Epithelial cell of proximal tubule (primary cell): ENCODE results near the gene CRABP2. TPM values are rescaled to one million over a fixed set of nuclear protein-coding genes. Genes with fewer than 3 reads are reported as not detected.

Source experiments
- DNase-seq: peaks from one replicate; pipeline ENCODE4 v3.0.0-alpha.2; 2011; ENCODE audit warnings: low read depth
- H3K4me3 ChIP-seq: 2 replicates; pipeline ENCODE4 v1.5.1; 2011; ENCODE audit warnings: low read depth, mild to moderate bottlenecking, low read length
- CTCF ChIP-seq: conservative IDR thresholded peaks from 2 replicates; pipeline ENCODE4 v1.5.1; 2012; ENCODE audit warnings: low read depth, mild to moderate bottlenecking, low read length
- total RNA-seq: library from RNA; depleted of rRNA; stranded (reverse); fragments of >200 nt; gene quantifications from 2 replicates; pipeline ENCODE4 v1.2.3, GENCODE V29; 2015

Gene CRABP2
- total RNA-seq, 1 donor from 2014 or later, result 77.1 TPM

DNA sequence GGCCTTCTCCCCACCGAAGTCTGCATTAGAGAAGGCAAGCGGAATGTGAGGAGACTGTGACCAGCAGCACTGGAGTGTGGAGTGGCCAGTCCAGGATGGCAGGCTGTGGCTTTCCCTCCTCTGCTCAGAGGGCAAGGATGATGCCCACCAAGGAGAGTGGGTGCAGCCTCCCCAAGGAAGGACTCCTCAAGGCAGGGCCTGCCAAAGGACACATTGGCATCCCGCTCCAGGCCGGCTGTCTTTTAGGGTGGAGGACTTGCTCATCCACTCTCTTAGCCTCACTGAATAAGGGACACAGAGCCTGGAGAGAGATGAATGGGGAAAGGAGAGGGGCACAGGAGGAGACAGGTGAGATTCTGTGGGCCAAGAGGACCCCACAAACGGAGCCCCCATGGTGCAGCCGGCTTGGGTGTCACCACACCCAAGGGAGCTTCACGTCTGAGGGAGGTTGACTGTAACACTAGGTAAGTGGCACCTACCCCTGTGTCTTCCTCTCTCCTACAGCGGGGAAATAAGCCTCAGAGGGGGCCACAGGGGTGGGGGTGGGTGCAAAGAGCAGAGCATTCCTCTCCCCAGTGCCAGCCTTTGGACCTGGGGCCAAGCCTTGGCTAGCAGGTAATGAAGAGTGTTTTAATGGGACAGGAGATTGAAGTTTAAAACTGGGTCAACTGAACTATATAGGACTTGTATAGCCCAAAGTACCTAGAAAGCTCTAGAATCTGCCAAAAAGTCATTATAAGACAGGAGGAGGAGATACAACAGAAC lies 24.0 kb downstream of the CRABP2 start:
- no peak for TF ChIP-seq CTCF
- no peak for DNase-seq
- H3K4me3 ChIP-seq, result no peak overlapping the region

GRCh38 chr1:156680056-156680455 lies 25.3 kb downstream of the CRABP2 start:
- no peak for TF ChIP-seq CTCF
- DNase-seq, result no peak
- no peak overlapping the region for H3K4me3 ChIP-seq

GRCh38 chr1:156677616-156678596 lies 27.5 kb downstream of the CRABP2 start:
- DNase-seq, result no peak
- peak overlapping the region; percentile 22 for H3K4me3 ChIP-seq
- TF ChIP-seq CTCF, result peak; percentile 93

- no peak for TF ChIP-seq CTCF
- peak within 1 kb of the TSS; percentile 22 for H3K4me3 ChIP-seq
- DNase-seq, result no peak
These were observed 28.4 kb downstream of the CRABP2 start, which contains the start of gene NES for GRCh38 chr1:156676820-156677615. NES (minus strand) TSS chr1:156677407; CDS start chr1:156677264, 143 bp downstream.

- DNase-seq, result no peak
- TF ChIP-seq CTCF, result no peak
- H3K4me3 ChIP-seq, result no peak overlapping the region
These were observed 29.1 kb downstream of the CRABP2 start for GRCh38 chr1:156676114-156676819.
